SU-DHL-6 (cell line): ENCODE data around the gene IQCM.

Experiments
- CTCF ChIP-seq: fragments of 200-600 bp; sonication (generic); IDR thresholded peaks from one replicate; pipeline ENCODE4 v1.5.1; 2017; ENCODE audit warnings: antibody characterized with exemption, mild to moderate bottlenecking, low read length, moderate library complexity; ENCODE audit not compliant: insufficient read depth, poor library complexity, severe bottlenecking
- EZH2phosphoT487 ChIP-seq: fragments of 200-600 bp; sonication (generic), shearing (Covaris generic); conservative IDR thresholded peaks from 2 replicates; pipeline ENCODE4 v1.6.1; 2018; ENCODE audit warnings: mild to moderate bottlenecking, antibody characterized with exemption, low read length, moderate library complexity, mixed read lengths

GRCh38 chr4:149638073-149638472 is 177.6 kb downstream of the IQCM start:
- TF ChIP-seq CTCF = no peak
- TF ChIP-seq EZH2phosphoT487 = no peak
